Fibroblast of lung (primary cell): ENCODE results near the gene MIPOL1.

Experiments
- EZH2 ChIP-seq: IDR thresholded peaks from 2 replicates; pipeline ENCODE4 v1.5.1; 2012; ENCODE audit warnings: low read length, control low read depth, mild to moderate bottlenecking; ENCODE audit errors: missing control alignments
- TF ChIP-seq, protein P1 (sequence below), 2 donors: IDR thresholded peaks in 1 of 2; conservative IDR thresholded peaks in 1 of 2; 1 replicate in 1 of 2; 2 replicates in 1 of 2; pipeline ENCODE4 v1.5.1; 2011 to 2012; ENCODE audit warnings: low read length in 2 of 2, control low read depth in 1 of 2, inconsistent platforms in 1 of 2, low read depth in 1 of 2, mild to moderate bottlenecking in 1 of 2

DNA sequence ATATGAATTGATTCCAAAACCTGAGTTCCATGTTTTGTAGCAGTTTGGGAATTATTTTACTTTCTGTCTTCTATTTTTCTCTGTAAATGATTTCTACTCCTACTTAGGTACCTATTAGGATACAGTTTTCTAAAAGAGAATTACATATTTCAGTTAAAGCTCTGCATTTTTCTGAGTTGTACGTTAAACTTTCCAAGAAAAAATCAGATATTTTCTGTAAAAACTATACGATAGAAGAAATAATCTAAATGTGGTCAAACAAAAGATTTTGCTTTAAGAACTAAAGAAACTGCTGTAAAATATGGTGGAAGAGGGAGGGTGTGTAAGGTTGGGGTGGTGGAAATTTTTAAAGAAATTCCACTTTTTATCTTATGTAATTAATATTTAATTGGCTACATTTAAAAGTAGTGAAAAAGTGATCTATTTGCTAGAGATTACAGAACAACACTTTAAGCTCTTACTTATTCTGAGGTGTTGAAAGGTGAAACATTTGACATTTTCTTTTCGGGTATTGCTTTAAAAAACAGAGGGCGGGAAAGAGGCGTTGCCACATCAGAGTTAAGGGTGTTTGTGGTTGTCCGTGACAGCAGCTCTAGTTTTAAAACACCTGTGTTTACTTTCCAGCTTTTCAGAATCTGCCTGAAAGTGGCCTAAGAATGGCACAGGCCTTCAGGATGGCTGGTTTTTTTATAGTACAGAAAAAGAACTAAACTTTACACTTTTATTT is 187.3 kb downstream of the MIPOL1 start:
- TF ChIP-seq, protein P1, sequence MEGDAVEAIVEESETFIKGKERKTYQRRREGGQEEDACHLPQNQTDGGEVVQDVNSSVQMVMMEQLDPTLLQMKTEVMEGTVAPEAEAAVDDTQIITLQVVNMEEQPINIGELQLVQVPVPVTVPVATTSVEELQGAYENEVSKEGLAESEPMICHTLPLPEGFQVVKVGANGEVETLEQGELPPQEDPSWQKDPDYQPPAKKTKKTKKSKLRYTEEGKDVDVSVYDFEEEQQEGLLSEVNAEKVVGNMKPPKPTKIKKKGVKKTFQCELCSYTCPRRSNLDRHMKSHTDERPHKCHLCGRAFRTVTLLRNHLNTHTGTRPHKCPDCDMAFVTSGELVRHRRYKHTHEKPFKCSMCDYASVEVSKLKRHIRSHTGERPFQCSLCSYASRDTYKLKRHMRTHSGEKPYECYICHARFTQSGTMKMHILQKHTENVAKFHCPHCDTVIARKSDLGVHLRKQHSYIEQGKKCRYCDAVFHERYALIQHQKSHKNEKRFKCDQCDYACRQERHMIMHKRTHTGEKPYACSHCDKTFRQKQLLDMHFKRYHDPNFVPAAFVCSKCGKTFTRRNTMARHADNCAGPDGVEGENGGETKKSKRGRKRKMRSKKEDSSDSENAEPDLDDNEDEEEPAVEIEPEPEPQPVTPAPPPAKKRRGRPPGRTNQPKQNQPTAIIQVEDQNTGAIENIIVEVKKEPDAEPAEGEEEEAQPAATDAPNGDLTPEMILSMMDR (conservative IDR thresholded peaks at IDR 0.05 in 1 of 2, IDR thresholded peaks at IDR 0.05 in 1 of 2; ENCODE audit: low read depth in 1 of 2, low read length in 2 of 2) = no peak
- TF ChIP-seq EZH2 = no peak
